ENCODE results near the gene PLEKHA1.

The PLEKHA1 gene

GRCh38 chr10:122380703-122381102 lies 6.2 kb downstream of the PLEKHA1 start:
- H3K27ac ChIP-seq: no peak overlapping the region
- TF ChIP-seq CTCF (conservative IDR thresholded peaks at IDR 0.05): no peak

GRCh38 chr10:122381680-122382079 lies 7.2 kb downstream of the PLEKHA1 start:
- TF ChIP-seq CTCF (conservative IDR thresholded peaks at IDR 0.05): no peak
- H3K27ac ChIP-seq: no peak overlapping the region

- TF ChIP-seq CTCF (conservative IDR thresholded peaks at IDR 0.05): no peak
- H3K27ac ChIP-seq: no peak overlapping the region
These were observed 12.0 kb downstream of the PLEKHA1 start for GRCh38 chr10:122386514-122386913.

- TF ChIP-seq CTCF (conservative IDR thresholded peaks at IDR 0.05): no peak
- no peak overlapping the region for H3K27ac ChIP-seq
These were observed 13.1 kb downstream of the PLEKHA1 start for GRCh38 chr10:122387572-122387971.

- H3K27ac ChIP-seq: no peak overlapping the region
- no peak for TF ChIP-seq CTCF (conservative IDR thresholded peaks at IDR 0.05)
These were observed 13.9 kb downstream of the PLEKHA1 start for GRCh38 chr10:122388287-122388997.

GRCh38 chr10:122390271-122390670 lies 15.8 kb downstream of the PLEKHA1 start:
- H3K27ac ChIP-seq: no peak overlapping the region
- TF ChIP-seq CTCF (conservative IDR thresholded peaks at IDR 0.05): no peak

GRCh38 chr10:122390679-122391078 lies 16.2 kb downstream of the PLEKHA1 start:
- no peak overlapping the region for H3K27ac ChIP-seq

More at GRCh38 chr10:122390679-122391078, 16.2 kb downstream of the PLEKHA1 start:
- no peak for TF ChIP-seq CTCF (conservative IDR thresholded peaks at IDR 0.05)

All from VCaP (cell line).